Measurements from ENCODE around the gene NIPBL. TPM values are rescaled to one million over a fixed set of nuclear protein-coding genes. Genes with fewer than 3 reads are reported as not detected.
"Not testable (repeated sequence)": the region's sequence is repeated elsewhere in the genome, so short reads cannot be mapped to it uniquely, and the experiment has no call there.

NIPBL gene
- total RNA-seq, 1 donor, result 41.8 TPM

- no peak for TF ChIP-seq CTCF (IDR thresholded peaks at IDR 0.05; ENCODE audit: insufficient read depth, low read length)
- no peak overlapping the region for H3K4me3 ChIP-seq (ENCODE audit: low read depth, low read length)
- DNase-seq (ENCODE audit: low read depth), result no peak
Measured at GRCh38 chr5:36844305-36844704, 32.3 kb upstream of the NIPBL start.

- H3K4me3 ChIP-seq (ENCODE audit: low read depth, low read length), result not testable (repeated sequence)
Measured at GRCh38 chr5:36848545-36848944, 28.0 kb upstream of the NIPBL start.

GRCh38 chr5:36852903-36853302, 23.7 kb upstream of the NIPBL start:
- H3K4me3 ChIP-seq (ENCODE audit: low read depth, low read length); DNase-seq (ENCODE audit: low read depth): not testable (repeated sequence)

More at GRCh38 chr5:36848545-36848944, 28.0 kb upstream of the NIPBL start:
- not testable (repeated sequence) for DNase-seq (ENCODE audit: low read depth)

GRCh38 chr5:36854402-36855140, 22.0 kb upstream of the NIPBL start:
- DNase-seq (ENCODE audit: low read depth), result no peak
- no peak overlapping the region for H3K4me3 ChIP-seq (ENCODE audit: low read depth, low read length)
- TF ChIP-seq CTCF (IDR thresholded peaks at IDR 0.05; ENCODE audit: insufficient read depth, low read length), result no peak

DNA sequence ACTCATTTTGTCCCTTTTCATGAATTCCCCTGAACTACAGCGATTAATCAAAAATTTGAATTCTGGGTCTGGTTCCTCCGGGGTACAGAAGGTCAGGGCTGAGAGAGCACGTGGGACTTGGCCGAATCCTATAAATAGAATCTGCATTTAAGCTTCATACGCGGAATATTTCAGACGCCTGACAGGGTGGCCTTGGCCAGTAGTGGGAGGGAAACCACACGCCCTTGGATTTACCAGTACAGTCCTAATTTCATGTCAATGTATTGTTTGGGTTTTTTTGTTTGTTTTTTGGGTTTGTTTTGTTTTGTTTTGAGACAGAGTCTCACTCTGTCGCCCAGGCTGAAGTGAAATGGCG, 21.5 kb upstream of the NIPBL start:
- H3K4me3 ChIP-seq (ENCODE audit: low read depth, low read length), result no peak overlapping the region
- DNase-seq (ENCODE audit: low read depth), result no peak
- TF ChIP-seq CTCF (IDR thresholded peaks at IDR 0.05; ENCODE audit: insufficient read depth, low read length), result no peak

DNA sequence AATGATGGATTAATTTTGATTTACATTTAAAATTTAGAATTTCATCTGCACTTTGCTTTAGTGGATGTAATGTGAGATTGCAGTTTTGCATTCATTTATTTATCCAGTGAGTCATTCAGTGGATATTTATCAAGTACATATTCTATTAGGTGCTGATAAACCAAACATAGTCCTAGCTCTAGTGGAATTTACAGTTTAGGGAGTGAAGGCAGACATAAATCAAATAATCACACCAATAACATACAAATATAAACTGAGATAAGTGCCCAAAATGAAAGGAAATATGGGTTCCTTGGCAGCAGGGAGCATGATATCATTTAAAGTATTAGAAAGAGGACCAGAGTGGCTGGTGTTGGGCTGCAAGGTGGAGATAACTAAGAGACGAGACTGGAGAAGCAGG, 14.7 kb upstream of the NIPBL start:
- TF ChIP-seq CTCF (IDR thresholded peaks at IDR 0.05; ENCODE audit: insufficient read depth, low read length), result no peak
- peak; percentile 14 for DNase-seq (ENCODE audit: low read depth)

DNA sequence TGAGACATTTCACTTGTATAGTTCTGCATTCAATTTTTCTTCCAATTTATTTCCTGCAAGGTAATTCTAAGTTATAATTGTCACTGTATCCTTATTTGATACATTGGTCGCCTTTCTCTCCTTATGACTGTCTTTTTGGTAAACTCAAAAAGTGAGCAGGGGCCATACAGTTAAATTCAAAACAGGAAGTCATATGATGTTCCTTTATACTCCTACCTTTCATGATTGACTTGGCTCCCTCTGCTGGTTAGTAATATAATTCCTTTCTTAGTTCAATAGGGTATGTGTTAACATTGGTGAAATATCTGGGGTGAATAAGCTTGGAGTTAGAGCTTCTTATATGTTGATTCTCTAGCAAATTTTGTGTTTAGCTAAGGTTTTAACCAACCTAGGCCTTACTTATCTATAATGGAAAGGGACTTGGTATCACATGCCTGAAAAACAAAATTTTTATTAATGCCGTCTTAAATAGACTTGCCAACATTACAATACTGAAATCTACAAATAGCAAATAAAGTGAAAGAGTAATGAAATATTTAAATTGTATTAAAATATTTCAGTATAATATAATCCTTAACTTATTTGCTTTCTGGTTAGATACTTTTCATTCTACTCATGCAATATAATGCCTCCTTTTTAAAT, 6.0 kb upstream of the NIPBL start:
- H3K4me3 ChIP-seq (ENCODE audit: low read depth, low read length), result no peak overlapping the region
- peak; percentile 80 for DNase-seq (ENCODE audit: low read depth)
- TF ChIP-seq CTCF (IDR thresholded peaks at IDR 0.05; ENCODE audit: insufficient read depth, low read length), result peak; percentile 63

More for the DNA sequence above, 14.7 kb upstream of the NIPBL start:
- no peak overlapping the region for H3K4me3 ChIP-seq (ENCODE audit: low read depth, low read length)

DNA sequence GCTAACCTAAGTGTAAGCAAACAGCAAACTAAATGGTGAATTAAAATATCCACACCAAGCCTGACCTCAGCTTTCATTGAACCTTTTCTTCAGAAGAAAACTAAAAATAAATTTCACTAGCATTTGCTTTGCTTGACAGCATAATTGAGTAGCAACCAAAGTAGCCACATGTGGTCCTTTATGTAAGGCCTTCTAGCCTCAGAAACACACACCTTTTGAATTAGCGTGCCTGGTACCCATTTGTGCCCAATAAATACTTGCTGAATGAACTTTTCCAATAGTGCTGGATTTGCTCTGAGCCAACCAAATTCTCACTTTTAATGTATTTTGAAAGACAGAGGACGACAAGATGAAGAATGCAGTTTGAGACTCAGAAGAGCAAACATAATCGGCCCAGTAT, 2.1 kb upstream of the NIPBL start:
- TF ChIP-seq CTCF (IDR thresholded peaks at IDR 0.05; ENCODE audit: insufficient read depth, low read length), result no peak
- peak overlapping the region; percentile 88 for H3K4me3 ChIP-seq (ENCODE audit: low read depth, low read length)
- DNase-seq (ENCODE audit: low read depth), result peak; percentile 8
